ENCODE data around the gene FSD2. TPM values are rescaled to one million over a fixed set of nuclear protein-coding genes. Genes with fewer than 3 reads are reported as not detected.

FSD2 gene
- total RNA-seq, 1 experiment from 2014 or later = not detected

DNA sequence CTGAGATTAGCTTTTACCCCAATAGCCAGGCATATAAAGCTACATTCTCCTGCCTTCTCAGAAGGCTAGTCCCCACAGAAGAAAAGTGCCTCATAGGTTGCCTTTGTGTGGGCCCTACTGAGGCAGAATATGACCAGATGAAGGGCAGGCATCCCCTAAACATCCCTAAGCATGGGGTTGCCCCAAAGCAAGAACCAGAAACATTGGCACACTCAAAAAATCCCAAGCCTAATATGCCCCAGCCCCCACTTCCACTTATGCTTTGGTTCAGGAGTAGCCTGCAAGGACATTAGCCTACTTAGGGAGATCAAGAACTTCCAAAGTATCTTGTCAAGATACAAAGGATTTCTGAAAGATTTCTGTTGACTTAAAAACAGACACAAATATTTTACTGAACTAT lies 33.3 kb upstream of the FSD2 start:
- Histone ChIP-seq H3K9ac (ENCODE audit: extremely low read depth, insufficient read length, low read length) (no peak overlapping the region), H3K56ac (ENCODE audit: insufficient read length, low read depth, low read length) (no peak overlapping the region), H3T11ph (ENCODE audit: low read length) (no peak overlapping the region), H3K4ac (ENCODE audit: low read depth, low read length) (no peak overlapping the region), H3K79me1 (ENCODE audit: insufficient read depth, low read depth, low read length, poor library complexity, severe bottlenecking) (no peaks in the 10 kb centered on the region), H3K9me3 (ENCODE audit: control insufficient read depth, low read depth, low read length) (no peaks in the 10 kb centered on the region), H3K18ac (ENCODE audit: insufficient read length, low read depth, low read length) (no peak overlapping the region), H3K27ac (ENCODE audit: insufficient read length, low read depth, low read length) (no peak overlapping the region), H3K4me2 (ENCODE audit: insufficient read depth, insufficient read length, low read length) (no peak overlapping the region), H2BK5ac (ENCODE audit: insufficient read length, low read length) (no peak overlapping the region), H3K14ac (ENCODE audit: insufficient read depth, low read length) (no peak overlapping the region), H3K79me2 (ENCODE audit: insufficient read depth, low read length) (no peaks in the 10 kb centered on the region), H4K8ac (replicated peaks; ENCODE audit: insufficient read length, low read depth, low read length) (no peak overlapping the region), H3K23ac (ENCODE audit: insufficient read length, low read depth, low read length) (no peak overlapping the region), H2AFZ (ENCODE audit: low read length) (no peak overlapping the region), H4K20me1 (ENCODE audit: control insufficient read depth, insufficient read depth, insufficient read length) (no peaks in the 10 kb centered on the region), H2BK15ac (ENCODE audit: low read depth, low read length) (no peak overlapping the region), H2BK20ac (ENCODE audit: low read depth, low read length, poor library complexity, severe bottlenecking) (no peak overlapping the region), H3K4me1 (ENCODE audit: insufficient read depth, low read length) (no peaks in the 10 kb centered on the region), H3K27me3 (ENCODE audit: insufficient read depth, low read length) (no peaks in the 10 kb centered on the region), H2AK5ac (ENCODE audit: insufficient read length, low read length) (no peak overlapping the region), H4K5ac (ENCODE audit: insufficient read length, low read depth, low read length) (no peak overlapping the region), H4K91ac (ENCODE audit: insufficient read length, low read depth, low read length) (no peak overlapping the region), H2BK120ac (ENCODE audit: low read depth, low read length, poor library complexity, severe bottlenecking) (no peak overlapping the region), H3K23me2 (ENCODE audit: insufficient read length, low read depth, low read length, poor library complexity, severe bottlenecking) (no peaks in the 10 kb centered on the region), H2BK12ac (ENCODE audit: insufficient read length, low read depth, low read length) (no peak overlapping the region)
- Mint-ChIP-seq H3K36me3 (ENCODE audit: insufficient read depth in 1 of 3, low read depth in 3 of 3) (peaks cover 6 to 23% (median 10%) of the 10 kb centered on the region in 3 experiments; a peak in 6 of 7 replicates), H3K4me3 (no peak overlapping the region), H3K4me1 (no peaks in the 10 kb centered on the region), H3K9me3 (no peaks in the 10 kb centered on the region), H3K27me3 (ENCODE audit: low read depth) (no peaks in the 10 kb centered on the region), H3K27ac (no peak overlapping the region)
- TF ChIP-seq, protein P1, sequence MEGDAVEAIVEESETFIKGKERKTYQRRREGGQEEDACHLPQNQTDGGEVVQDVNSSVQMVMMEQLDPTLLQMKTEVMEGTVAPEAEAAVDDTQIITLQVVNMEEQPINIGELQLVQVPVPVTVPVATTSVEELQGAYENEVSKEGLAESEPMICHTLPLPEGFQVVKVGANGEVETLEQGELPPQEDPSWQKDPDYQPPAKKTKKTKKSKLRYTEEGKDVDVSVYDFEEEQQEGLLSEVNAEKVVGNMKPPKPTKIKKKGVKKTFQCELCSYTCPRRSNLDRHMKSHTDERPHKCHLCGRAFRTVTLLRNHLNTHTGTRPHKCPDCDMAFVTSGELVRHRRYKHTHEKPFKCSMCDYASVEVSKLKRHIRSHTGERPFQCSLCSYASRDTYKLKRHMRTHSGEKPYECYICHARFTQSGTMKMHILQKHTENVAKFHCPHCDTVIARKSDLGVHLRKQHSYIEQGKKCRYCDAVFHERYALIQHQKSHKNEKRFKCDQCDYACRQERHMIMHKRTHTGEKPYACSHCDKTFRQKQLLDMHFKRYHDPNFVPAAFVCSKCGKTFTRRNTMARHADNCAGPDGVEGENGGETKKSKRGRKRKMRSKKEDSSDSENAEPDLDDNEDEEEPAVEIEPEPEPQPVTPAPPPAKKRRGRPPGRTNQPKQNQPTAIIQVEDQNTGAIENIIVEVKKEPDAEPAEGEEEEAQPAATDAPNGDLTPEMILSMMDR (conservative IDR thresholded peaks at IDR 0.05) = no peak
- DNase-seq = no peak
